ENCODE results near the gene TBCK. TPM values are rescaled to one million over a fixed set of nuclear protein-coding genes. Genes with fewer than 3 reads are reported as not detected.

TBCK gene
- total RNA-seq, 4 donors from 2014 or later: 15.6 to 29.9 (median 21.8) TPM

GRCh38 chr4:106034751-106035150 lies 281.3 kb downstream of the TBCK start:
- no peak for DNase-seq (ENCODE audit: low spot score in 2 of 2)
- no peak for TF ChIP-seq POLR2A (IDR thresholded peaks at IDR 0.05)
- TF ChIP-seq CTCF (IDR thresholded peaks at IDR 0.05): no peak
- intact Hi-C loops (cut with DNase I; ENCODE audit: low total_unique reads): no loop called here
- H3K4me3 ChIP-seq (ENCODE audit: low read depth, poor library complexity, severe bottlenecking): no peak overlapping the region

GRCh38 chr4:106034220-106034619 lies 281.8 kb downstream of the TBCK start:
- DNase-seq (ENCODE audit: low spot score in 2 of 2): no peak
- 41 to 46% methylated on average over 3 of the region's 3 CpGs for WGBS, 2 donors
- TF ChIP-seq CTCF (IDR thresholded peaks at IDR 0.05) (no peak), POLR2A (IDR thresholded peaks at IDR 0.05) (no peak)

GRCh38 chr4:106033469-106033868 lies 282.5 kb downstream of the TBCK start:
- DNase-seq (ENCODE audit: low spot score in 2 of 2): no peak
- intact Hi-C loops (cut with DNase I; ENCODE audit: low total_unique reads): no loop called here
- no peak overlapping the region for H3K4me3 ChIP-seq (ENCODE audit: low read depth, poor library complexity, severe bottlenecking)
- no peak for TF ChIP-seq POLR2A (IDR thresholded peaks at IDR 0.05)
- TF ChIP-seq CTCF (IDR thresholded peaks at IDR 0.05): no peak

More at GRCh38 chr4:106034220-106034619, 281.8 kb downstream of the TBCK start:
- H3K4me3 ChIP-seq (ENCODE audit: low read depth, poor library complexity, severe bottlenecking): no peak overlapping the region
- intact Hi-C loops (cut with DNase I; ENCODE audit: low total_unique reads): no loop called here

- no peak for DNase-seq (ENCODE audit: low spot score in 2 of 2)
- no peak overlapping the region for H3K4me3 ChIP-seq (ENCODE audit: low read depth, poor library complexity, severe bottlenecking)
- intact Hi-C loops (cut with DNase I; ENCODE audit: low total_unique reads): no loop called here
- TF ChIP-seq CTCF (IDR thresholded peaks at IDR 0.05): no peak
- TF ChIP-seq POLR2A (IDR thresholded peaks at IDR 0.05): no peak
- 50 to 90% methylated on average over 1 of the region's 1 CpG for WGBS, 2 donors
These were observed 283.1 kb downstream of the TBCK start for GRCh38 chr4:106032851-106033286.

- 88 to 92% methylated on average over 2 of the region's 2 CpGs for WGBS, 2 donors
- H3K4me3 ChIP-seq (ENCODE audit: low read depth, poor library complexity, severe bottlenecking): no peak overlapping the region
- intact Hi-C loops (cut with DNase I; ENCODE audit: low total_unique reads): no loop called here
- TF ChIP-seq POLR2A (IDR thresholded peaks at IDR 0.05) (no peak), CTCF (IDR thresholded peaks at IDR 0.05) (no peak)
- DNase-seq (ENCODE audit: low spot score in 2 of 2): no peak
These were observed 293.6 kb downstream of the TBCK start for GRCh38 chr4:106022454-106022853.

GRCh38 chr4:106021737-106022410 lies 294.1 kb downstream of the TBCK start:
- 91 to 92% methylated on average over 5 of the region's 5 CpGs for WGBS, 2 donors
- no peak overlapping the region for H3K4me3 ChIP-seq (ENCODE audit: low read depth, poor library complexity, severe bottlenecking)
- intact Hi-C loops (cut with DNase I; ENCODE audit: low total_unique reads): no loop called here
- TF ChIP-seq CTCF (IDR thresholded peaks at IDR 0.05): no peak
- no peak for TF ChIP-seq POLR2A (IDR thresholded peaks at IDR 0.05)
- no peak for DNase-seq (ENCODE audit: low spot score in 2 of 2)

Data from lower leg skin (tissue), 4 donors.